ENCODE data around the gene CRB2. TPM values are rescaled to one million over a fixed set of nuclear protein-coding genes. Genes with fewer than 3 reads are reported as not detected.

The CRB2 gene
- total RNA-seq, 1 experiment from 2014 or later, result not detected

DNA sequence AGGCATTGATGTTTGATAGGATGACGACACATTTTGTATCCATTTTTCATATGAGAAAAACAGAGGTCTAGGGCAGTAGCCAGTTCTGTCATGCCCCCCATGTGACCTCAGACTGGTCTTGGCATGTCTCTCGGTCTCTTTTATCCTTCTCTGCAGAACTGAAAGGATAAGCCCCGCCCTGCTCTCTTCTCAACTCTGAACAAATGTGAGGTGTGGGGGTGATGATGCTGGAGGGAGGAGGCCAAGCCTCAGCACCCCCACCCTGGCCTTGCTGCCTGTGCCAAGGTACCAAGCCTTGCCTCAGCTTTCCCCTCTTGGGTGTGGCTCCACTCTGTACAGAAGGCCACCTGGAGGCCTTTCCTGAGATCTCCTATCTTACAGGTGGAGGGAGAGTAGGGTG lies 19.5 kb upstream of the CRB2 start:
- DNase-seq (ENCODE audit: low read depth in 1 of 2, low spot score in 2 of 2), result no peak
- Histone ChIP-seq H3K9me3 (replicated peaks) (no peaks in the 10 kb centered on the region), H3K4me3 (no peak overlapping the region), H3K27ac (no peak overlapping the region), H3K36me3 (no peaks in the 10 kb centered on the region), H3K4me1 (replicated peaks) (peaks cover 18% of the 10 kb centered on the region), H3K27me3 (replicated peaks) (no peaks in the 10 kb centered on the region)

- H3K27me3 ChIP-seq (replicated peaks), result no peaks in the 10 kb centered on the region
- no peak for DNase-seq (ENCODE audit: low read depth in 1 of 2, low spot score in 2 of 2)
- H3K27ac ChIP-seq, result no peak overlapping the region
- no peaks in the 10 kb centered on the region for H3K36me3 ChIP-seq
- H3K4me1 ChIP-seq (replicated peaks), result peaks cover 18% of the 10 kb centered on the region
- no peaks in the 10 kb centered on the region for H3K9me3 ChIP-seq (replicated peaks)
- H3K4me3 ChIP-seq, result no peak overlapping the region
Measured at GRCh38 chr9:123336959-123337358, 19.0 kb upstream of the CRB2 start.

DNA sequence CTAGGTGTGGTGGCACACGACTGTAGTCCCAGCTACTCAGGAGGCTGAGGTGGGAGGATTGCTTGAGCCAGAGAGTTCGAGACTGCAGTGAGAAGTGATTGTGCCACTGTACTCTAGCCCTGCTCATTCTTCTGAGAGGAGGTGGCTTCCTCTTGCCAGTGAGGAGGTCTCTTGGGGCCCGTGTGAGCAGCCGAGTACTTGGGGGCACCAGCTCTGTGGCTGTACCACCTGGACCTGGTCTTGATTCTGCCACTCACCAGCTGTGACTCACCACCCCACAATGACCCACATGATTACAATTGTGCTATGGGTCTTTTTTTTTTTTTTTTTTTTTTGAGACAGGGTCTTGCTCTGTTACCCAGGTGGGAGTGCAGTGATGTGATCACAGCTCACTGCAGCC lies 18.0 kb upstream of the CRB2 start:
- H3K27ac ChIP-seq, result no peak overlapping the region
- no peak overlapping the region for H3K4me3 ChIP-seq
- H3K27me3 ChIP-seq (replicated peaks), result no peaks in the 10 kb centered on the region
- no peak for DNase-seq (ENCODE audit: low read depth in 1 of 2, low spot score in 2 of 2)
- no peaks in the 10 kb centered on the region for H3K9me3 ChIP-seq (replicated peaks)
- no peaks in the 10 kb centered on the region for H3K36me3 ChIP-seq
- peaks cover 15% of the 10 kb centered on the region for H3K4me1 ChIP-seq (replicated peaks)

DNA sequence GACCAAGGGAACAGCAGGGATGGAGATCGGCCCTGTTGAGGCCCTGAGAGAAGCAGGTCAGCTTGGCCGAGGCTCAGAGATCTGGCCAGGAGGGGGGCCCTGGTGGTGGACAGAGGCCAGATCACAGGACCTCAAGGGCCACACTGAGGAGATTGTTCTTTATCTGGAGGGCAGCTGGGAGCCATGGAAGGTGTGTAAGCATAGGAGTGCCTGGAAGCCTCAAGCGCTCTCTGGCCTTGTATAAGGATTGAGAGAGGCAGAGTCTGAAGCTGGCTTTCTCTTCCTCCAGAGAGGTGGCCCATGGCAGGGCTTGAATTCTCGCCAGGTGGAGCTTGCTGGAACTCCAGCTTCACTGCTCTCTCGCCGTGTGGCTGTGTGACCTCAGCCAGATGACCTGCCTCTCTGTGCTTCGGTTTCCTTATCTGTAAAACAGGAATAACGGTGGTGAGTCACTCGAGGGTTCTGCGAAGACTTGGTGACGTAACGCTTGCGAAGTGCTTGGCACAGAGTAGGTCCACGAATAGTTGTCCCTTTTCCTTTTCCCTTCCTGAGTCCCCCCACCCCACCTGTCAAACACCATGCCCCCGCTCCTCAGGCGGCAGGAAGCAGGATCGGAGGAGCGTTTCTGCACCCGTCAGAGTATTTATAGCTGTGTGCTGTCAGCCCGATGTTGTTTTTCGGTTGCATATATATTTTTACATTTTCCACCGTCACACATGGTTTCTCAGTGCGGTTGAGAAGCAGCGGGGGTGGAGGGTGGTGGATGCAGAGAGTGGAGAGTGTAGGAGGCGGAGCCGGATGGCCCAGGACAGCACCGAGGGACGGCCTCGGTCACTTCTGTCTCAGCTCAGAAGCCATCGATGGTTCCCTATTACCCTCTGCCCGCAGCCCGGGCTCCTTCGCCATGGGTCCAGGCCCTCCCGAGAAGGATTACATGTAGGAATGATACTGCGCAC lies 17.0 kb upstream of the CRB2 start:
- Histone ChIP-seq H3K9me3 (replicated peaks) (no peaks in the 10 kb centered on the region), H3K4me3 (no peak overlapping the region), H3K36me3 (no peaks in the 10 kb centered on the region), H3K4me1 (replicated peaks) (peaks cover 11% of the 10 kb centered on the region), H3K27ac (no peak overlapping the region), H3K27me3 (replicated peaks) (no peaks in the 10 kb centered on the region)
- no peak for DNase-seq (ENCODE audit: low read depth in 1 of 2, low spot score in 2 of 2)

DNA sequence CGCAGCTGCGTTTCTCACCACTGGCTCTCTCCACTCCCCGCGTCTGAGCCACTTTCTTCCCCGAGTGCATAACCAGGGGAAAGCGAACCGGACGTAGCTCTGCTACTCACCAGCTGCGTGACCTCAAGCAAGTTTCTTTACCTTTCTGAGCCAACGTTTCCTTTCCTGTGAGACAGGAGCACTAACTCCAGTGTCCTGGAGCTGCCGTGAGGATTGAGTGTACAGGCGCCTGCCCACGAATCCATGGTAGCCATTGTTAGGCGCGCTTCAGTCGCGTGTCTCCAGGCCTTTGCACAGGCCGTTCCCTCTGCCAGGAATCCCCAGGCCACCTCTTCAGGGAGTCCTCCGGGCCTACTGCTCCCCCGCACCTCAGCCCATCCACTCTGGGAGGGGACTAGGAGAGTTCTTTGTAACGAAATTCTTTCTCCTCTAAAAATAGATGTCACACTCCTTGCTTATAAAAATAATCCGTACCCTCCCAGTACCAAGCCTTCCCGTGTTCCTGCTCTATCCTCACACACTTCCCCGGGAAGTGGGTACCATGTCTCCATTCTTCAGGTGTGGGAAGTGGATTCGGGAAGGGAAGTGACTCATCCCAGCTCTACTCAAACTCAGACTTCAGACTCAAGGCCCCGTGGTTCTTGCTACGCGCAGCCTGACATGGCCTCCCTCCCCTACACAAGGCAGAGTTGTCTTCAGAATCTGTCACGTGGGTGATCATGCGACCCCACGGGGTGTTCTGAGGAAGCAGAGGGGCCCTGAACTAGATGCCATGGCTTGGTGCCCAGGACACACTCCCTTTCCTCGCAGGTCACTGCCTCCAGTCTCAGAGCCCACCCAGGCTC lies 16.1 kb upstream of the CRB2 start:
- Histone ChIP-seq H3K36me3 (no peaks in the 10 kb centered on the region), H3K27me3 (replicated peaks) (no peaks in the 10 kb centered on the region), H3K4me1 (replicated peaks) (peaks cover 11% of the 10 kb centered on the region), H3K27ac (no peak overlapping the region), H3K9me3 (replicated peaks) (no peaks in the 10 kb centered on the region), H3K4me3 (no peak overlapping the region)
- DNase-seq (ENCODE audit: low read depth in 1 of 2, low spot score in 2 of 2), result no peak

DNA sequence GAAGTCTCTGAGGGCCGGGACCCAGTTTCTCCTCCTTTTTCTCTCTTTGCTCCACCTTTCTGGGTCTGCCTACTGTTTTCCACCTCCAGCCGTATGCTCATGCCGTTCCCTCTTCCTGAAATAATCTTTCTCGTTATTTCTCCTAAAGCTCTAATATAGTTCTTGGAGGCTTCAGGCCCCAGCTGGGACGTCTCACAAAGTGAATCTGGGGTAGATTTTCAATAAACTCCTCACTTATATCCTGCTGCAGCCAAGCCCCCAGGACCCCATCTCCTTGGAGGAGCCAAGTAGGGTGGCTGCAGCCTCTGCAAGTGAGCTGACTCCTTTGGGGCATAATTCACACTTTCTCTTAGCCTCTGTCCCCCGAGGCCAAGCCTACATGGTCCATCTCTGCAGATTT lies 14.2 kb upstream of the CRB2 start:
- Histone ChIP-seq H3K4me1 (replicated peaks) (no peaks in the 10 kb centered on the region), H3K9me3 (replicated peaks) (no peaks in the 10 kb centered on the region), H3K36me3 (no peaks in the 10 kb centered on the region), H3K27ac (no peak overlapping the region), H3K4me3 (no peak overlapping the region), H3K27me3 (replicated peaks) (no peaks in the 10 kb centered on the region)
- DNase-seq (ENCODE audit: low read depth in 1 of 2, low spot score in 2 of 2), result no peak

DNA sequence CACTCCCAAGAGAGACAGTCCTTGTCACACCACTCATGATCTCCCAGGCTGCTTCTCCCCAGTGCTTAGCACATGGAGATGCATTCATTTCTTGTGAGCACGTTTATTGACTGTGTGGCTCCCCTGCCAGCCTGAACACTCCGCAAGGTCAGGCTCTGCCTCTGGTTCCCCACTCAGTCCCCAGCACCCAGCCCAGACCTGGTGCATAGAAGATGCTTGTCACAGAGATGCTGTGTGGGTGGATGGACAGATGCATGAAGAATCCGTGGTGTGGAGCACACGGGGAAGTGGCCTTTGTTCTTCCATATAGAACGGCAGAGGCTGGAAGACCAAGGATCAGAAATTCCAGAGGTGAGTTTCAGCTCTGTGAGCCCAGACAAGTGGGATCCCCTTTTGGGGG lies 13.8 kb upstream of the CRB2 start:
- Histone ChIP-seq H3K4me3 (no peak overlapping the region), H3K9me3 (replicated peaks) (no peaks in the 10 kb centered on the region), H3K4me1 (replicated peaks) (no peaks in the 10 kb centered on the region), H3K27ac (no peak overlapping the region), H3K27me3 (replicated peaks) (no peaks in the 10 kb centered on the region), H3K36me3 (no peaks in the 10 kb centered on the region)
- DNase-seq (ENCODE audit: low read depth in 1 of 2, low spot score in 2 of 2), result no peak

DNA sequence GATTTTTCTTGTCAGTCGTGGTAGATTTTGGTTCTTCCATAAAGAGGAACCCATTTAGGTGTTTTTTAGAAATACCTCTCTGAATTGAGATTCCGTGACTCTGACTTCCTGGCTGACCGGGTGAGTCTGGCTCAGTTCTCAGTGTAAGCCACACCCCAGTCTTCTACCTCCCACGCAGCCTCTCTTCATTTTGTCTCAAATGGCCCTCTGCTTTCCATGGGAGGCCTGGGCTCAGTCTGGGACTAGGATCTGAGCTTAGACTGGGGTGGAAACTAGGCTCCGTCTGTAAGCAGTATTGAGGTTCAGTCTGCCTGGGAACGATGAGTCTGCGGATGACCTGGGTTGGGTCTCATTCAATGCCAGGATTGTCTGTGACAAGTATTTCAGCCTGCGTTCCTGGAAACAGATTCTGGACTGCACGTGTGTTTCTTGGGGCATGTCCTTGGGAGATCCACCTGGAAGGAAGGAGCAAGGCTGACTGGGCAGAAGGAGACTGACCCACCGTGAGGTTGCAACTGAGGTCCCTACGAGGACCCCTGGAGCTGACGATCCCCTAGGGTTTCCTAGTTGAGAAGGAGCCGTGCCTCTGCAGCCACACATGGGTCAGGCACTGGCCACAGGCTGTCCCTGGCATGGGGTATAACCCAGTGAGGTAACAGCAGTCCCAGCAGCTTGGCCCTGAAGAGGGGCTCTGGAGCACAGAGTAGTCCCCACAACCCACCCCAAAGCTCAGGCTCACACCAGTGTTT lies 12.4 kb upstream of the CRB2 start:
- H3K27me3 ChIP-seq (replicated peaks), result no peaks in the 10 kb centered on the region
- H3K4me1 ChIP-seq (replicated peaks), result no peaks in the 10 kb centered on the region
- DNase-seq (ENCODE audit: low read depth in 1 of 2, low spot score in 2 of 2), result no peak
- no peak overlapping the region for H3K4me3 ChIP-seq
- H3K9me3 ChIP-seq (replicated peaks), result no peaks in the 10 kb centered on the region
- H3K36me3 ChIP-seq, result no peaks in the 10 kb centered on the region
- no peak overlapping the region for H3K27ac ChIP-seq

- Histone ChIP-seq H3K27me3 (replicated peaks) (no peaks in the 10 kb centered on the region), H3K27ac (no peak overlapping the region), H3K9me3 (replicated peaks) (no peaks in the 10 kb centered on the region), H3K4me3 (no peak overlapping the region), H3K4me1 (replicated peaks) (no peaks in the 10 kb centered on the region), H3K36me3 (no peaks in the 10 kb centered on the region)
- DNase-seq (ENCODE audit: low read depth in 1 of 2, low spot score in 2 of 2), result no peak
Measured at GRCh38 chr9:123344192-123344949, 11.6 kb upstream of the CRB2 start.

DNA sequence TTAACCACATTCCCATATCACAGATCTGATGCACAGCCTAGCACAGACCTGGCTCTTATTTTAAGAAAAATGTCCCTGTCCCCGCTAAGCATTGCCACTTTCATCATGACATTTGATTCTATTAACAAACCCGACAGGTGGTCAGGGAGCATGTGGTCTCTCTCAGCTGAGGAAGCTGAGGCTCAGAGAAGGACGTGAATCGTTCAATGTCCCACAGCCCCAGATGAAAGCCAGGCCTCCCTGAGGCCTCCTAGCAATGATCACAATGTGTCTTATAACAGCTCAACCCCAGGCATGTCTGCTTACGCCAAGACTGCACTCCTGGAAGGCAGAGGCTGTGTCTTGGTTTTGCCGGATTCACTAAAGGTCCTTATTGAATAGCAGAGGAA lies 10.4 kb upstream of the CRB2 start:
- H3K27me3 ChIP-seq (replicated peaks), result no peaks in the 10 kb centered on the region
- H3K27ac ChIP-seq, result no peak overlapping the region
- DNase-seq (ENCODE audit: low read depth in 1 of 2, low spot score in 2 of 2), result no peak

DNA sequence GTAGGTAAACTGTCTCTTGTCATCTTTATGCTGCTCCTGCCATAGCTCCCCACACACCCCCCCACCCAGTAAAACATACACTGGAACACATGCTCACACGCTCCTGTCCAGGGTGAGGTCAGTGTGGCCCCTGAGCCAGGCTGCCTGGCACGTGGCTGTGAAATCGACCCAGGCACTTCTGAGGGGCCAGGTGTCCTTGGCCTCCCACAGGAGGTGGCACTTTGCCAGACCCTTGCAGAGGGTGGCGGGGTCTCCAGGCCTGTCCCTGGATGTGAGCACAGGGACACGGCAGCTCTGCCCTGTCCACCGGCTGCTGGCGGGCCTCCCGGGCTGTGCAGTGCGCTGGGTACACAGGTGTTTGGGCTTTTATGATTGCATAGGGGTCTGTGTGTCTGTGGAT lies 10.0 kb upstream of the CRB2 start:
- no peaks in the 10 kb centered on the region for H3K9me3 ChIP-seq (replicated peaks)
- no peaks in the 10 kb centered on the region for H3K36me3 ChIP-seq
- 0 out of 2 replicates have a peak, but pooled peaks cover 3% of the 10 kb centered on the region for H3K4me1 ChIP-seq (replicated peaks)
- no peak for DNase-seq (ENCODE audit: low read depth in 1 of 2, low spot score in 2 of 2)
- no peaks in the 10 kb centered on the region for H3K27me3 ChIP-seq (replicated peaks)
- no peak overlapping the region for H3K27ac ChIP-seq
- H3K4me3 ChIP-seq, result no peak overlapping the region

More for the DNA sequence above, 10.4 kb upstream of the CRB2 start:
- no peak overlapping the region for H3K4me3 ChIP-seq
- H3K4me1 ChIP-seq (replicated peaks), result 0 out of 2 replicates have a peak, but pooled peaks cover 3% of the 10 kb centered on the region
- H3K36me3 ChIP-seq, result no peaks in the 10 kb centered on the region
- H3K9me3 ChIP-seq (replicated peaks), result no peaks in the 10 kb centered on the region

GRCh38 chr9:123346826-123347225 lies 9.2 kb upstream of the CRB2 start:
- 0 out of 2 replicates have a peak, but pooled peaks cover 3% of the 10 kb centered on the region for H3K4me1 ChIP-seq (replicated peaks)
- no peak for DNase-seq (ENCODE audit: low read depth in 1 of 2, low spot score in 2 of 2)
- H3K27me3 ChIP-seq (replicated peaks), result no peaks in the 10 kb centered on the region
- no peak overlapping the region for H3K27ac ChIP-seq
- no peaks in the 10 kb centered on the region for H3K9me3 ChIP-seq (replicated peaks)
- no peaks in the 10 kb centered on the region for H3K36me3 ChIP-seq
- H3K4me3 ChIP-seq, result no peak overlapping the region

Measured in SJSA1 (cell line).